K562 (cell line): Measurements from ENCODE around the gene DNASE1L1. TPM values are rescaled to one million over a fixed set of nuclear protein-coding genes. Genes with fewer than 3 reads are reported as not detected.
A peak's percentile ranks its signal among the peaks of the same experiment; 100 is the strongest.

Experiments
- JUND ChIP-seq, 2 experiments: IDR thresholded peaks; 2 replicates in 1 of 2; 3 replicates in 1 of 2; pipeline ENCODE4 v1.6.1; 2011; ENCODE audit warnings: borderline replicate concordance in 2 of 2, low read depth in 2 of 2, low read length in 2 of 2, improper control_type of control experiment in 1 of 2, missing biosample characterization in 1 of 2, missing genetic modification characterization in 1 of 2, missing genetic modification reagents in 1 of 2
- MTA3 ChIP-seq: fragments of 450-650 bp; formaldehyde crosslinking; IDR thresholded peaks from 2 replicates; pipeline ENCODE4 v1.6.1; 2017; ENCODE audit warnings: mild to moderate bottlenecking, borderline replicate concordance
- NR1H2 ChIP-seq: sonication (generic); formaldehyde crosslinking; IDR thresholded peaks from 2 replicates; pipeline ENCODE4 v1.4.0; 2020; ENCODE audit warnings: mild to moderate bottlenecking, missing genetic modification reagents
- NR2F6 ChIP-seq: fragments of 450-650 bp; formaldehyde crosslinking; IDR thresholded peaks from 2 replicates; pipeline ENCODE4 v1.4.0; 2020; ENCODE audit warnings: mild to moderate bottlenecking
- SNAPC5 ChIP-seq: fragments of 250-450 bp; sonication (Bioruptor Pico); IDR thresholded peaks from 2 replicates; pipeline ENCODE4 v1.8.0; 2021; ENCODE audit warnings: moderate library complexity, mild to moderate bottlenecking, inconsistent platforms
- SRSF9 ChIP-seq: fragments of 200-400 bp; formaldehyde crosslinking; IDR thresholded peaks from 2 replicates; pipeline ENCODE4 v1.6.1; 2017; ENCODE audit warnings: low read depth, low read length, borderline replicate concordance
- TEAD2 ChIP-seq: fragments of 450-650 bp; IDR thresholded peaks from 2 replicates; pipeline ENCODE4 v1.6.1; 2016; ENCODE audit warnings: missing genetic modification characterization, control low read depth, missing compliant biosample characterization
- ZFP1 ChIP-seq: fragments of 450-650 bp; formaldehyde crosslinking; IDR thresholded peaks from 2 replicates; pipeline ENCODE4 v1.4.0; 2020; ENCODE audit warnings: mild to moderate bottlenecking, mixed read lengths
- ZFP36 ChIP-seq: fragments of 150-350 bp; IDR thresholded peaks from 2 replicates; pipeline ENCODE4 v1.6.1; 2018; ENCODE audit warnings: low read length, low read depth; ENCODE audit not compliant: partially characterized antibody
- ZNF609 ChIP-seq: sonication (generic); formaldehyde crosslinking; IDR thresholded peaks from 2 replicates; pipeline ENCODE4 v1.8.1; 2023; ENCODE audit warnings: missing genetic modification reagents, mild to moderate bottlenecking, borderline replicate concordance
- polyA plus RNA-seq, 8 experiments: library from polyadenylated mRNA; depleted of rRNA in 4 of 8; stranded (reverse) in 5 of 8; unstranded in 3 of 8; fragments of >200 nt; fragmentation: Nextera tagmentation in 2 of 8; fragmentation: Illumina TruSeq in 1 of 8; extraction: Ambion mirVana in 2 of 8; extraction: Trizol in 1 of 8; gene quantifications; 2 replicates each; pipeline versions ENCODE4 v1.2.1 to v1.2.3, GENCODE V29; 2011 to 2014; ENCODE audit warnings: inconsistent platforms in 1 of 8, missing spikeins in 1 of 8
- total RNA-seq, 7 experiments: library from RNA; depleted of rRNA in 6 of 7; stranded (reverse); fragments of >200 nt in 6 of 7; fragmentation: Illumina TruSeq in 2 of 7; extraction: Trizol in 2 of 7; gene quantifications; 2 replicates each; pipeline versions ENCODE4 v1.2.1 to v1.2.3, GENCODE V29; 2011 to 2021; ENCODE audit warnings: low replicate concordance in 1 of 7
- TF ChIP-seq, protein P1 (sequence below), 2 experiments: fragments of 450-650 bp; formaldehyde crosslinking in 1 of 2; IDR thresholded peaks; 2 replicates each; pipeline versions ENCODE4 v1.4.0 to v1.6.1; 2014 to 2020; ENCODE audit warnings: mild to moderate bottlenecking in 2 of 2, borderline replicate concordance in 1 of 2, low read depth in 1 of 2

The DNASE1L1 gene
- total and polyA plus RNA-seq, 9 of the 15 experiments (the other 6 are each of a cell fraction or from before 2014, with no cell fraction given), result 0.73 to 12.6 (median 7.9) TPM

DNA sequence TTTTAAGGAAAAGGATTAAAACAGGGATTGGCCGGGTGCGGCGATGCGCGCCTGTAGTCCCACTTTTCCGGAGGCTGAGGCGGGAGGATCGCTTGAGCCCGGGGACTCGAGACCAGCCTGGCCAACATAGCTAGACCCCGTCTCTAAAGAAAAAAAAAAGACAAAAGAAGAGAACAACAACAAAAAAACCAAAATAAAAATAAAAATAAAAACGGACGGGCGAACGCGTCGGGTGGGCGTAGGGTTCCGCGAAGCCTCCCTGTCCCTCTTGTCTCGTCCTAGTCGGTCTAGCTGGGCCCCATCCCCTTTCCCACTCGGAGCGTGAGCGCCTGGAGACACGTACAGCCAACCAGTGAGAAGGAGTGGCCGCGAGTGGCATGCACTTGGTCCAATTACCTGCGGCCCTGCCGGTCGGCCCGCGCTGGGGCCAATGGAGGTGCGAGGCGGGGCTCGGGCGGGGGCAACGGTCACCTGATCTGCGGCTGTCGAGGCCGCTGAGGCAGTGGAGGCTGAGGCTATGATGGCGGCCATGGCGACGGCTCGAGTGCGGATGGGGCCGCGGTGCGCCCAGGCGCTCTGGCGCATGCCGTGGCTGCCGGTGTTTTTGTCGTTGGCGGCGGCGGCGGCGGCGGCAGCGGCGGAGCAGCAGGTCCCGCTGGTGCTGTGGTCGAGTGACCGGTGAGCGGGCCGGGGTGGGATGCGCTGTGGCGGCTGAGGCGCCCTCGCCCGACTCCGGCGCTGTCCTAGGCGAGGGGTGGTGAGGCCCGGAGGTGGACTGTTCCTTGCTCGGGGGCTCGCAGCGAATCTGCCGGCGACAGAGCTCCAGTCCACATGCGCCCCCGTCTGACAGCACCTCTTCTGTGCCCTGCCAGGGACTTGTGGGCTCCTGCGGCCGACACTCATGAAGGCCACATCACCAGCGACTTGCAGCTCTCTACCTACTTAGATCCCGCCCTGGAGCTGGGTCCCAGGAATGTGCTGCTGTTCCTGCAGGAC lies 19.4 kb upstream of the DNASE1L1 start, which contains the start of gene ATP6AP1 (continued):
- no peak for TF ChIP-seq ZNF609 (CRISPR knock-in tag)
- no peak for TF ChIP-seq ZFP36
- TF ChIP-seq ZFP1 (CRISPR knock-in tag), result no peak
- no peak for TF ChIP-seq JUND (IDR thresholded peaks at IDR 0.05; ENCODE audit: borderline replicate concordance, low read depth, low read length)
- 0 out of 3 replicates have a peak, but pooled peaks have one; percentile 4 for TF ChIP-seq JUND (tag; IDR thresholded peaks at IDR 0.05; ENCODE audit: borderline replicate concordance, low read depth, low read length)
- no peak for TF ChIP-seq NR2F6 (CRISPR knock-in tag)
- TF ChIP-seq SNAPC5 (CRISPR knock-in tag), result no peak
- TF ChIP-seq TEAD2 (tag), result no peak
- TF ChIP-seq NR1H2 (CRISPR knock-in tag), result no peak
- TF ChIP-seq MTA3, result peak; percentile 71
- TF ChIP-seq, protein P1, sequence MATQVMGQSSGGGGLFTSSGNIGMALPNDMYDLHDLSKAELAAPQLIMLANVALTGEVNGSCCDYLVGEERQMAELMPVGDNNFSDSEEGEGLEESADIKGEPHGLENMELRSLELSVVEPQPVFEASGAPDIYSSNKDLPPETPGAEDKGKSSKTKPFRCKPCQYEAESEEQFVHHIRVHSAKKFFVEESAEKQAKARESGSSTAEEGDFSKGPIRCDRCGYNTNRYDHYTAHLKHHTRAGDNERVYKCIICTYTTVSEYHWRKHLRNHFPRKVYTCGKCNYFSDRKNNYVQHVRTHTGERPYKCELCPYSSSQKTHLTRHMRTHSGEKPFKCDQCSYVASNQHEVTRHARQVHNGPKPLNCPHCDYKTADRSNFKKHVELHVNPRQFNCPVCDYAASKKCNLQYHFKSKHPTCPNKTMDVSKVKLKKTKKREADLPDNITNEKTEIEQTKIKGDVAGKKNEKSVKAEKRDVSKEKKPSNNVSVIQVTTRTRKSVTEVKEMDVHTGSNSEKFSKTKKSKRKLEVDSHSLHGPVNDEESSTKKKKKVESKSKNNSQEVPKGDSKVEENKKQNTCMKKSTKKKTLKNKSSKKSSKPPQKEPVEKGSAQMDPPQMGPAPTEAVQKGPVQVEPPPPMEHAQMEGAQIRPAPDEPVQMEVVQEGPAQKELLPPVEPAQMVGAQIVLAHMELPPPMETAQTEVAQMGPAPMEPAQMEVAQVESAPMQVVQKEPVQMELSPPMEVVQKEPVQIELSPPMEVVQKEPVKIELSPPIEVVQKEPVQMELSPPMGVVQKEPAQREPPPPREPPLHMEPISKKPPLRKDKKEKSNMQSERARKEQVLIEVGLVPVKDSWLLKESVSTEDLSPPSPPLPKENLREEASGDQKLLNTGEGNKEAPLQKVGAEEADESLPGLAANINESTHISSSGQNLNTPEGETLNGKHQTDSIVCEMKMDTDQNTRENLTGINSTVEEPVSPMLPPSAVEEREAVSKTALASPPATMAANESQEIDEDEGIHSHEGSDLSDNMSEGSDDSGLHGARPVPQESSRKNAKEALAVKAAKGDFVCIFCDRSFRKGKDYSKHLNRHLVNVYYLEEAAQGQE (IDR thresholded peaks at IDR 0.05; ENCODE audit: borderline replicate concordance), result 0 out of 2 replicates have a peak, but pooled peaks have one; percentile 16
- TF ChIP-seq, protein P1 (CRISPR knock-in tag; IDR thresholded peaks at IDR 0.05; ENCODE audit: low read depth), result no peak
- TF ChIP-seq SRSF9, result no peak
